ENCODE data around the gene NAT16. TPM values are rescaled to one million over a fixed set of nuclear protein-coding genes. Genes with fewer than 3 reads are reported as not detected.
A peak's percentile ranks its signal among the peaks of the same experiment; 100 is the strongest.

NAT16 gene
- total and polyA plus RNA-seq, 9 of the 15 experiments (the other 6 are each of a cell fraction or from before 2014, with no cell fraction given): 0.04 TPM; not detected in 8

DNA sequence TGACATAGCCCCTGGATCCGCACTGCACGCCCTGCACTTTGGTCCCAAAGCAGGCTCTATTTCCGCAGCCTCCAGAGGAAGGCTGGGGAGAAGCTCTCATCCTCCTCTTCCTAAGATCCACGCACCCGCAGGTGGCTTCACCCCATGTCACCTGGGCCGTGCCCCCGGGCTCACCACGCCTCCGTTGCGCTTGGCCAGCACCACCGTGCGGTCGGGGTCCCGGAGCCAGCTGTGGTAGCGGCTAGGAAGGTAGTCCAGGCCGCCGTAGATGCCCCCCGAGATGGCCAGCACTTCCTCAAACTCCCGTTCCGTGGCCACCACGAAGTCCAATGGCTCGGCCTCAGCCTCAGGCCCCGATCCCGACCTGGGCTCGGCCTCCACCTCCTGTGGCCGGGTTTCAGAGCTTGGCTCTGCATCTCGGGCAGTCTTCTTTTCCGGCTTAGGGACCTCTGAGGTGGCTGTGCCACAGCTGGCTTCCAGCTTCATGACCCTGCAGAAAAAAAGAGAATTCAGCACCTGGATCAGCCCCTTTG is 5.7 kb downstream of the NAT16 start (continued):
- TF ChIP-seq, protein P1, sequence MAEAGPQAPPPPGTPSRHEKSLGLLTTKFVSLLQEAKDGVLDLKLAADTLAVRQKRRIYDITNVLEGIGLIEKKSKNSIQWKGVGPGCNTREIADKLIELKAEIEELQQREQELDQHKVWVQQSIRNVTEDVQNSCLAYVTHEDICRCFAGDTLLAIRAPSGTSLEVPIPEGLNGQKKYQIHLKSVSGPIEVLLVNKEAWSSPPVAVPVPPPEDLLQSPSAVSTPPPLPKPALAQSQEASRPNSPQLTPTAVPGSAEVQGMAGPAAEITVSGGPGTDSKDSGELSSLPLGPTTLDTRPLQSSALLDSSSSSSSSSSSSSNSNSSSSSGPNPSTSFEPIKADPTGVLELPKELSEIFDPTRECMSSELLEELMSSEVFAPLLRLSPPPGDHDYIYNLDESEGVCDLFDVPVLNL (CRISPR knock-in tag; IDR thresholded peaks at IDR 0.05; ENCODE audit: low read depth): no peak
- no peak for TF ChIP-seq ETV5 (CRISPR knock-in tag; IDR thresholded peaks at IDR 0.05; ENCODE audit: low read depth)
- 0 out of 4 replicates have a peak, but pooled peaks of 1 of the 2 experiments have one; percentile 21 for TF ChIP-seq BCLAF1 (IDR thresholded peaks at IDR 0.05; ENCODE audit: borderline replicate concordance in 1 of 2, control insufficient read depth in 1 of 2, low read depth in 2 of 2, low read length in 1 of 2)
- TF ChIP-seq KHSRP (IDR thresholded peaks at IDR 0.05): no peak
- TF ChIP-seq THRAP3 (IDR thresholded peaks at IDR 0.05; ENCODE audit: borderline replicate concordance): no peak
- no peak for TF ChIP-seq ZNF165 (CRISPR knock-in tag; IDR thresholded peaks at IDR 0.05; ENCODE audit: borderline replicate concordance)
- no peak for TF ChIP-seq HBP1 (CRISPR knock-in tag; IDR thresholded peaks at IDR 0.05)
- TF ChIP-seq TRIM24 (IDR thresholded peaks at IDR 0.05): no peak
- no peak for TF ChIP-seq ZNF740 (CRISPR knock-in tag; IDR thresholded peaks at IDR 0.05)
- TF ChIP-seq ZNF740 (tag; IDR thresholded peaks at IDR 0.05): no peak
- TF ChIP-seq RBFOX2 (IDR thresholded peaks at IDR 0.05; ENCODE audit: low read depth, low read length): peak; percentile 76
- TF ChIP-seq NCOA6 (IDR thresholded peaks at IDR 0.05): no peak
- TF ChIP-seq CBX1 (IDR thresholded peaks at IDR 0.05; ENCODE audit: low read depth): peak; percentile 65; the same call in 1 of the 2 replicates
- TF ChIP-seq POLR2AphosphoS5 (IDR thresholded peaks at IDR 0.05; ENCODE audit: control insufficient read depth, insufficient read depth, low read depth, low read length): peak; percentile 40; the same call in 1 of the 2 replicates
- TF ChIP-seq POLR2G (IDR thresholded peaks at IDR 0.05; ENCODE audit: low read depth, low read length): peak; percentile 68
